Dedifferentiated amniotic fluid mesenchymal stem cell (primary cell): ENCODE results near the gene NR3C1.

Experiments used
- DNase-seq: peaks from one replicate; pipeline ENCODE4 v3.0.0-alpha.2; 2016; ENCODE audit errors: extremely low spot score

The NR3C1 gene

DNA sequence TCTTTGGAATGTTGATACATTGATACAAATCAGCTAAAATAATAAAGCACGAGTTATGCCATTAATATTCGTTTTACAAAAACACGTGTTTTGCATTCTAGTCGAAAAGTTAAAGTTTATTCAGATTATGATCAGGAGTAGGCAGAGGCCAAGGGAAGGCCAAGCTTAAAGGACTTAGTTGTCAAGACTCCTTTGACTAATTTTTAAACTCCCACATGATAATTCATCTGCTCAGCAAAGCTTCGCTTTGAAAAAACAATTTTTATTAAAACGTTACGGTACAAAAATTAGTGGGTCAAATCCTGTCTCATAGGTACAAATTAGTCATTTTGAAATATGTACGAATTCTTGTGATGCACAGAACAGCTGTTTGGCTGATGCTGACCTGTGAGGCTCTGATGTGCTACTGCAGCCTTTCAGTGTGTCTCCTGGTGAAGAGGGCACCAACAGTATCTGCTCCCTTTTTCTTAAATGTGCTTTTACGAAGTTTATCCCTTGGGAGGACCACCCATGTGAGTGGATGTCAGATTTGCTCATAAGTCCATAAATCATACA lies 23.0 kb upstream of the NR3C1 start:
- no peak for DNase-seq

- DNase-seq = no peak
Measured at GRCh38 chr5:143425835-143426234, 22.3 kb upstream of the NR3C1 start.

DNA sequence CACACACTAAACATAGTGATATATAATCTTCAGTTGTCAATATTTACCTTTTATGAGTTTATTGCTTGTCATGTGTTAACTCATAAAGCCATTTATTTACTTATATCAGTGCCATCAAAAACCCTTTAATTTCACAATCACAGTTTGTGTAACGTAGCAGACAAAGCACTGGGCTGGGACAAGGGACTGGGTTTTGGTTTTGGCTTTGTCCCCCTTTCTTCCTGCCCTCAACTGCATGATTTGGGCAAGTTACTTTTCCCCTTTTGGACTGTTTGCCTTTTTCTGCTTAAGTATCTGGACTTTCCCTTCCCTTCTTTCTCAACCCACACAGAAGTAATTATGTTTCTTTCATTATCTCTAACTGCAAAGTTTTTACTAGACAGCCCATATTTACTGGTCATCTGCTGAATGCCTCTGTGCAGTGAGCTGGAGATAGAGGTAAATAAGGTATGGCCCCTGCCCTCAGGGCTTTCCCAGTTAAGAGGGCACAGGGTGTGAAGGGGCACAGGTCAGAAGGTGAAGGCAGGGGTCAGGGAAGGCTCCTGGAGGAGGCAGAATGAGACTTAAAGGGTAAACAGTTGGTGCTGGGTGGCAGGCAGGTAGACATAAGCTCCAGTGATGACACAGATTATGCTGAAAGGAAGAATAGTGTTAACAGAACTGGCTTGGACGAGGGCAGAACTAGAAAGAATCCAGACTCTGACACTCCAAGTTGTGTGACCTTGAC lies 14.8 kb upstream of the NR3C1 start:
- no peak for DNase-seq

DNA sequence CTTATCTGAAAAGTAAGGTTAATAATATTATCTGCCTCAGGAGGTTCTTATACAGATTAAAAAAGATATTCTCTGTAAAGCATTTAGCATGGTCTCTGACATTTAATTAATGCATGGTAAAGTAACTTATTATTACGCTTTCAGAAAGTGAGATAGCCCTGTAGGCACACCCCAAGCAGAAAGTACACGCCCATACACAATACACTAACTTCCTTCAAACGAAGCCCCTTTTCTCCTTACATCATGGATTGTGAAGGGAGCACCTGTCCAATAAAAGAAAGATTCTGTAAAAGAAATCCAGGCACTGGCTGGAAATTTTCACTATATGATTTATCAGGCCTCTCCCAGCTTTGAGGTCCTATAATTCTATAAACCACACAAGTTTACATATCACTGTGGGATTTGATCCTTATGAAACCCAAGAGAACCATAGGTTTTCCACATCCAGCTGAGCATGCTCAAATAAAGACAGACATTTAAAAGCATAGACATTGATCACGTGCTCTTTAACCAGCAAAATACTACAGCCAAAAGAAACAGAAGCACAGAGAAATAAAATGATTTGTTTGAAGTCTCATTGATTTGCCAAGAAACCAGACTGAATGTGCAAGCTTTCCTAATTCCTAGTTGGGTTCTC lies 14.1 kb upstream of the NR3C1 start:
- no peak for DNase-seq

GRCh38 chr5:143416411-143416810 lies 12.9 kb upstream of the NR3C1 start:
- DNase-seq = no peak

GRCh38 chr5:143413958-143414669 lies 10.6 kb upstream of the NR3C1 start:
- DNase-seq = no peak

DNA sequence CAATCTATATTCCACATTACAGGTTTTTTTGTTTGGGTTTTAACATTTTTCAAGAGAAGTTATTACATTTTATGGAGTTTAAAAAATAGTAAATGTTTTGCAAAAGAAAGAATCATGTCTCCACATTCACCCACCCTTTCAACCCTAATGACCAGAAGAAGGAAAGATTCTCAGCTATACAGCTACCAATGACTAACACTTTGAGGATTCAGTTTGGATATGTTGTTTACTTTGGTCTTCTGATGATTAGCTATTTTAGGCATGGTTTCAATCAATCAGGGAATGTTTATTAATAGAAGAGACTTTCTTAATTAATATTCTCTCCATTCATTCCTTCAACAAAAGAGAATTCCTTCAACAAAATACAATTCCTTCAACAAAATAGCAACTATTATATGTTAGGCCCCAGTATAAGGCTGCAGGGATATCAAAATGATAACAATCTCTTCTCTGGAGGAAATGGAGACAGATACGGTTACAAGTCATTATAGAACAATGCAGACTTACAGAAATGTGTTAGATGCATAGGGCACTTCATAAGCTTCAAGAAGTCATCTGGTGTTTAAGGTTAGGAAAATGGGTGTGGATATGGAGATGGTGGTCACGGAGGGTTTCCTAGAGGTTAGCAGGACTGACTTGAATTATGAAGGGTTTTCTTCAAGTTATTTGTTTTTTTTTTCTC lies 9.3 kb upstream of the NR3C1 start:
- DNase-seq = no peak

GRCh38 chr5:143409926-143410325 lies 6.4 kb upstream of the NR3C1 start:
- DNase-seq = no peak

GRCh38 chr5:143406408-143406807 lies 2.9 kb upstream of the NR3C1 start:
- no peak for DNase-seq

DNA sequence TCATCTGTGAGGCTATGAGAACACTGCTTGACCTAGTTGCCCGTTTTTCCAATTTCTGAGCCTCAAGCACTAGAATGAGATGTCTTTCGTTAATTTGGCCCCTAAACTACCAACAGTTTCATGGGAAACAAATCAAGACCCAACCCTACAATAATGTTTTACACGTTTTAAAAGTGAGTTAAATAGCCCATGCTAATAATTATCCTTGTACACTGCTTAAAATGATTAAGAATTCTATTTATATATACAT lies 2.3 kb upstream of the NR3C1 start:
- no peak for DNase-seq

- DNase-seq = peak; percentile 73
Measured at GRCh38 chr5:143405063-143405848, 1.8 kb upstream of the NR3C1 start.

DNA sequence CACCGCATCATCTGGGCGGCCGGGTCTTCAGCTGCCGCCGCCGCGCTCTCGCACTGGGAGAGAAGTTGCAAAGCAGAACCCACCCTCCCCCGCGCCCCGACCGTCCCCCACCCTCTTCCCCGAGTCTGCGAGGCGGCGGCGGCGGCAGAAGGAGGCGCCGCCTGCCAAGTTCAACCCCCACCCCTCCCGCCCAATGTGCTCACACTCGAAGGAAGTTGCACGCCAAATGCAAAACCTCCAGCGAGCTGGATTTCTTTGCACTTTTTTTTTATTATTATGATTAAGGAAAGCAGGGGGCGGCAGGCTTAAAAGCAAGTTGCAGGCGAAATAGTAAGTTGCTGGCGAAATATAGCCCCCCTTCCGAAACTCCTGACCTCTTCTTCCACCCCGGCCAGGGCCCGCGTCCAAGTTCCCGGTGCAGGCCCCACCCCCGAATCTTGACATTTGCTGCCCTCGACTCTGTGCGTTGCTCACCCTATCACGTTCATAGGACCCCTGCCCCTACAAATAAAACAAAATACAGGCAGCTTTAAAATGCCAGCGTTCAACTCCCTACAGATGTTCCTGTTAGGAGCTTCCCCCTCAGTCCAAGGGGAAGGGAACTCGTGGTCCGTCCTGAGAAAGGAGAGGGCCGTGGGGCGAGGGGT lies 1.1 kb upstream of the NR3C1 start:
- peak; percentile 81 for DNase-seq

DNA sequence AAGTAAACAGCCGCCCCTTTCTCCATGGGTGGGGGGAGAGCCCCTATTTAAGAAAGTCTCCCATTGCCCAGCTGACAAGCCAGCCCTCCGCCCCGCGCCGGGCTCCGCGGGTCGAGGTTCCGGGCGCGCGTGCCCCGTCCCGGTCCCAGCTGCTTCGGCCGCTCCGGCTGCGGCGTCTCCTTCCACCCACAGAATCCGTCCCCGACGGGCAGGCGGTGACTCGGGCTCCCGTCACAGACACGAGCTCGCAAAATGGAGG lies 223 bp downstream of the NR3C1 start:
- DNase-seq = no peak

- no peak for DNase-seq
Measured at GRCh38 chr5:143402553-143403333, 743 bp downstream of the NR3C1 start.

- DNase-seq = no peak
Measured at GRCh38 chr5:143402017-143402552, 1.4 kb downstream of the NR3C1 start.

DNA sequence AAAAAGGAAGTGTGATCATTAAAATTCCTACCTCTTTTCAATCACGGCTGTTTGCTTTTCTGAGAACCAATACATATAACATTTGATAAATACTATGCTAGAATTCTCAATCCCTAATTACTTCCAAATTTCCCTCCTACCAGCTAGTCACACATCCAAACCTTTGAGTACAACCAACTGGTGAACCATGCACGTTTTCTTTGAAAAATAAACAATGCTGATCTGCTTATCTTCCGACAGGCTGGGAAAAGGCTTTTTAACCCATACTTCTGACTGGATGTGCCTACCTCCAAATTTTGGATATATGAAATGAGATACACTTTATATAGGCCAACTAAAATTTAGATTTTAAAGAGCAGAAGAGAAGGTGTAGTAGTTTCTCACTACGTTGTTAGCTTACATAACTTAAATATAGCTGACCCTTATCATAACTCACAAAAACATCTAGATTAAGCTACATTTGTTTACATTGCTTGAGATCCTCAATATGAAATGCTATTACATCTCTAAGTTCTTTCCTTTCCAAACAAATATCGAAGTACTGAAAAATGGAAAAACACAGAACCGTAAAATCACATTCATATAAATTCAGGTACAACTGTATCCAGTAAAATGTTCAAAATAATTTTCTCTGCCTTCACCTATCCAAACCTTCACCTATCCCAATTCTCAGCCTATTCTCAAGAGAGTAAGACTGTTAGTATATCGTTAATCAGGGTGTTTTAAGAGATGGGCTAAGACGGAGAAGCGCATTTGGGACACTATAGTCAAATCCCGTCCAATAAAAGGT lies 2.1 kb downstream of the NR3C1 start:
- no peak for DNase-seq

DNA sequence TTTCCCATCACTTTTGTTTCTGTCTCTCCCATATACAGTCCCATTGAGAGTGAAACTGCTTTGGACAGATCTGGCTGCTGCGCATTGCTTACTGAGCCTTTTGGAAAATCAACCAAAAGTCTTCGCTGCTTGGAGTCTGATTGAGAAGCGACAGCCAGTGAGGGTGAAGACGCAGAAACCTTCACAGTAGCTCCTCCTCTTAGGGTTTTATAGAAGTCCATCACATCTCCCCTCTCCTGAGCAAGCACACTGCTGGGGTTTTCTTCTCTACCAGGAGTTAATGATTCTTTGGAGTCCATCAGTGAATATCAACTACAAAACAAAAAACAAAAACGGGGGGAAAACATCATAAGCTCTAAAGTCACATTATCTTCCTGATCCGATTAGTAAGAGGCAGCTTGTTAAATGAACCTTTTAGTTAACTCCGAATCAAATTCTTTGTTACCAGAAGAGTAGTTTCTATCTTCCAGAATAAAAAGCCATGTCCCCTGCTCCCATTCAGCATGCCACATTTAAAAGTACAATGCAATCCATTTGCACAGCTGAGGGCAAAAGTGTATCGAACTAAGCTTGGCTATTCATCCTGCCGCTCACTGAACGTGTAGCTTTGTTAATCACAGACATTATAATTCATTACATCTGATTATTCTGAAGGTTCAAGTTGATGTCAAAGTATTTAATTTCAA lies 2.8 kb downstream of the NR3C1 start:
- no peak for DNase-seq

DNA sequence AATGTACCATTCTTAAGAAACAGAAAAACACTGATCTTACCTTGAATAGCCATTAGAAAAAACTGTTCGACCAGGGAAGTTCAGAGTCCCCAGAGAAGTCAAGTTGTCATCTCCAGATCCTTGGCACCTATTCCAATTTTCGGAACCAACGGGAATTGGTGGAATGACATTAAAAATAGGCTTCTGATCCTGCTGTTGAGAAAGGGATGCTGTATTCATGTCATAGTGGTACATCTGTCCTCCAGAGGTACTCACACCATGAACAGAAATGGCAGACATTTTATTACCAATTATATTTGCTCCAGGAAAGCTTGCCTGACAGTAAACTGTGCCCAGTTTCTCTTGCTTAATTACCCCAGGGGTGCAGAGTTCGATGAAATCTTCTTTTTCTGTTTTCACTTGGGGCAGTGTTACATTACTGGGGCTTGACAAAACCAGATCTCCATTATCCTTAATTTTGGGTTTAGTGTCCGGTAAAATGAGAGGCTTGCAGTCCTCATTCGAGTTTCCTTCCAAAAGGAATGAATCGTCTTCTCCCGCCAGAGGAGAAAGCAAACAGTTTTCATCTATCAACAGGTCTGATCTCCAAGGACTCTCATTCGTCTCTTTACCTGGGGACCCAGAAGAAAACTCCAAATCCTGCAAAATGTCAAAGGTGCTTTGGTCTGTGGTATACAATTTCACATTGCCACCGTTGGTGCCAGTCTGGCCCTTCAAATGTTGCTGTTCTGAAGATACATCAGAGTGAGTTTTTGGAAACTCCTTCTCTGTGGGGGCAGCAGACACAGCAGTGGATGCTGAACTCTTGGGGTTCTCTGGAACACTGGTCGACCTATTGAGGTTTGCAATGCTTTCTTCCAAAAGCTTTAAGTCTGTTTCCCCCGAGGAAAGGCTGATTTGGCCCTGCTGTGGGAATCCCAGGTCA lies 3.6 kb downstream of the NR3C1 start:
- no peak for DNase-seq
